ENCODE measurements around the gene STRN4.
A peak's percentile ranks its signal among the peaks of the same experiment; 100 is the strongest.

STRN4 gene

DNA sequence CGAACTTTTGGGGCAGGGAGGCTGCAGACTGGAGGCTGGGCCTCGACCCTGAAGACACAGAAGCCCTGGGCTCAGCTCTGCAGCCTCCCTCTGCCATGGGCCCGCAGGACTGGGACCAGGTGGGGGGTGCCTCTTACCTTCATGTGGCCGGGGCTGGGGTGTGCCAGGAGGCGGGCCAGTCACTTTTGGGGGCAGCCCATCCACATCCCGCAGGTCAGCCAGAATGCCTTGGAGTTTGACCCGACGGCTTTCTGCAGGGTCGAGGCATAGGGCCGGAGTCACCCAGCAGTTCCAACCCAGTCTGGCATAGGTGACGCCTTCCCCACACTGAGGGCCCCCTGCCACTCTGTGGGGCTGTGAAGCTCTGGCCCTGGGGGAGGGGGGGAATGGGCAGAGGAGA lies 18.5 kb downstream of the STRN4 start:
- no peak for DNase-seq (ENCODE audit: low read depth)
- H3K4me3 ChIP-seq (ENCODE audit: low read depth, low read length), result no peak overlapping the region
- TF ChIP-seq CTCF (conservative IDR thresholded peaks at IDR 0.05; ENCODE audit: low read depth, low read length), result no peak

DNA sequence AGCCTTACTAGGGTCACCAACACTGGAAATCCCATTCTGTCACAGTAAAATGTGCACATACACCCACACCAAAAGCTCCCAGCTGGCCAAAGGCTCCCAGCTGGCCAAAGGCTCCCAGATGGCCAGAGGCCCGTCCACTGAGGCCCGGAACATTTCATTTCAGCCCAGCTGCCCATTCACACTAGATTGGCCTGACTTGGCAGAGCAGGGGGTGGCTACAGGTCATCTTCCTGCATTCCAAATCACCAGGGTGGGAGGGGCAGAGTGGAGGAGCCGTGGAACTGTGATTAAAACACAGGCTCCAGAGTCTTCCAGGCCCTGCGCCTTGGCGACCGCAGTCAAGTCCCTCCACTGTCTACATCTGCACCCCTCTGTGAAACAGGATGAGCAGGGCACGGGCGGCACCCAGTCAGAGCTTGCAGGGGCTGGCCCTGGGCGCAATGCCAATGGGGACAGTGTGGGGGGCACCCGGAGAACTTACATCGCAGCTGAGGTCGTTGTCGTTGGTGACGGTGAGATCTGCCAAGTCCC lies 19.2 kb downstream of the STRN4 start:
- no peak for TF ChIP-seq CTCF (conservative IDR thresholded peaks at IDR 0.05; ENCODE audit: low read depth, low read length)
- H3K4me3 ChIP-seq (ENCODE audit: low read depth, low read length), result no peak overlapping the region
- DNase-seq (ENCODE audit: low read depth), result no peak

GRCh38 chr19:46726551-46726950 lies 19.7 kb downstream of the STRN4 start:
- H3K4me3 ChIP-seq (ENCODE audit: low read depth, low read length), result no peak overlapping the region
- no peak for TF ChIP-seq CTCF (conservative IDR thresholded peaks at IDR 0.05; ENCODE audit: low read depth, low read length)
- DNase-seq (ENCODE audit: low read depth), result no peak

DNA sequence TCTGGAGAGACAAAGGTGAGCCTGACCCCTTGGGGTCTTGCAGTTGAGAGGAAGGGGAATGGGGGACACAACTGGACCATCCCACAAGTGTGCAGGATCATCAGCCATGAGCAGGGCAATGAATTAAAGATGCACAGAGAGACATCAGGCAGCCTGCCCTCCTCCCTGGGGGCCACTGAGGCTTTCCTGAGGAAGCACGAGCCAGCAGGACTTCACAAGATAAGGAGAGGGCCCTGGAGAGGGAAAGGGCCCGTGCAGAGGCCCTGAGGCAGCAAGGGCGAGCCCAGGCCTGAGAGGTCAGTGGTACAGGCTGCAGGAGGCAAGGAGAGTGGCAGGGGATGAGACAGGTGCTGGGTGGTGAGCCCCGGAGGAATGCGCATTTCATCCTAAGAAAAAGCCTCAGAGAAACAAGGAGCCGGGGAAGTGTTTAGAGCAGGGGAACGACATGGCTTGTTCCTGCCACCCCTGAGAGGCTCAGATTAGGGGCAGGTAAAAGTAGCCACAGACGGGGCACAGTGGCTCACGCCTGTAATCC lies 20.3 kb downstream of the STRN4 start:
- no peak for DNase-seq (ENCODE audit: low read depth)
- TF ChIP-seq CTCF (conservative IDR thresholded peaks at IDR 0.05; ENCODE audit: low read depth, low read length), result no peak
- no peak overlapping the region for H3K4me3 ChIP-seq (ENCODE audit: low read depth, low read length)

DNA sequence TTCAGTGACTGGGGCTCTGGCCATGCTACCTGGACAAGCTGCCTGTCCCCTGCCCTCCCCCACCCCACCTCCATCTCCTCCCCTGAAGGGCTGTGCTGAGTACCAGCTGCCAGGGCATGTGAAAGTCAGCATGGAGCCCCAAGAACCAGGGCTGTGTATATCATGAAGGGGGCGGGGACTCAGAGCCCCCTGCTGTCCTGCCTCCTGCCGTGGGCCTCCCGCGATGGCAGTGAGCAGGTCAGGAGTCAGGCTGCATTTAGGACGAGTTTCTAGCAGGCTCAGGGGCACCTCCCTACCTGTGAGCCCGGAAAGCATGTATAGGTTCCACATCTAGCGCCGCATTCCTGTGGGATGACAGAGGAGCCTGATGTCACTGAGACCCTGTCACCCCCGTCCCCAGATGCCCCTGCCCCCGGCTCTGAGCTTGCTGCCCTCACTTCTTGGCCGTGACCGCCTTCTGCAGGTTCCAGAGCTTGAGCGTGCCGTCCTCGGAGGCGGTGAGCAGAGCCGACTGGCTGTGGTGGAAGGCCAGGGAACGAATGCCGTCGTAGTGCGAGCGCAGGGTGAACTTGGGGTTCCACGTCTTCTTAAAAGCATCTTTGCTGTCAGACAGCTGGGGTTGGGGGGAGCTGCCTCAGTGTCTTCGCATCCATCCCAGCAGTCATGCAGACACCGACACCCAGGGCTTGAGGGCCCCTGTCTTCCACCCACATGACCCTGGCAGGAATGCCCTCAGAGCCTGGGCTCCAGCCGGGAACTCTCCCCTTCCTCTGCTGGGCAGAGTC lies 21.0 kb downstream of the STRN4 start:
- peak; percentile 46 for DNase-seq (ENCODE audit: low read depth)

DNA sequence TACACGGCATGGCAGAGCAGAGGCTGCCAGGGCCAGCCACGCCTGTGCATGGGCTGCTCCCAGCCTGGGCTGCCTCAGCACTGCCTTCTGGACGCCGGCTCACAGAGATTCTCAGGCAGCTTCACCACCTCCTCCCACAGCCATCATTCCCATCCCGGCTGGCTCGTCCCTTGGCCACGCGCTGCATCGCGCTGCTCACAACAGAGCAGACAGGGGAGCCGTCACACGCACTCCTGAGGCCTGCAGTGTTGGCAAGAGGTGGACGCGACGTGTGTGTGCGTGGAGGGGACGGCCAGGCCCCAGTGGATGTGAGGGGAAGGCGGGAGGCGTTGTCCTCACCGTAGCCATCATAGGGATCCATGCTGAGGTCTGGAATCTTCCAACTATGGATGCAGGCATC lies 21.8 kb downstream of the STRN4 start:
- no peak for TF ChIP-seq CTCF (conservative IDR thresholded peaks at IDR 0.05; ENCODE audit: low read depth, low read length)

More for the DNA sequence above, 21.0 kb downstream of the STRN4 start:
- no peak overlapping the region for H3K4me3 ChIP-seq (ENCODE audit: low read depth, low read length)
- no peak for TF ChIP-seq CTCF (conservative IDR thresholded peaks at IDR 0.05; ENCODE audit: low read depth, low read length)

GRCh38 chr19:46723471-46723870 lies 22.8 kb downstream of the STRN4 start:
- no peak overlapping the region for H3K4me3 ChIP-seq (ENCODE audit: low read depth, low read length)
- TF ChIP-seq CTCF (conservative IDR thresholded peaks at IDR 0.05; ENCODE audit: low read depth, low read length), result no peak

More for the DNA sequence above, 21.8 kb downstream of the STRN4 start:
- no peak for DNase-seq (ENCODE audit: low read depth)
- H3K4me3 ChIP-seq (ENCODE audit: low read depth, low read length), result no peak overlapping the region

More at GRCh38 chr19:46723471-46723870, 22.8 kb downstream of the STRN4 start:
- DNase-seq (ENCODE audit: low read depth), result no peak

Measured in choroid plexus epithelial cell (primary cell).